K562 (cell line): ENCODE results near the gene LAX1. TPM values are rescaled to one million over a fixed set of nuclear protein-coding genes. Genes with fewer than 3 reads are reported as not detected.
A peak's percentile ranks its signal among the peaks of the same experiment; 100 is the strongest.

Experiments used
- CREM ChIP-seq: IDR thresholded peaks from 2 replicates; pipeline ENCODE4 v1.6.1; 2014; ENCODE audit warnings: antibody characterized with exemption, low read depth
- ESRRA ChIP-seq: fragments of 450-650 bp; IDR thresholded peaks from 2 replicates; pipeline ENCODE4 v1.6.1; 2014; ENCODE audit warnings: low read depth, mild to moderate bottlenecking, moderate library complexity, borderline replicate concordance
- ETV1 ChIP-seq: fragments of 450-650 bp; conservative IDR thresholded peaks from 2 replicates; pipeline ENCODE4 v1.6.1; 2016; ENCODE audit warnings: missing genetic modification characterization, control low read depth, low read depth, missing compliant biosample characterization
- GMEB1 ChIP-seq: fragments of 250-450 bp; sonication (Bioruptor Pico); IDR thresholded peaks from 2 replicates; pipeline ENCODE4 v1.4.0; 2020; ENCODE audit warnings: mild to moderate bottlenecking
- HEY1 ChIP-seq: fragments of 250-450 bp; sonication (Bioruptor Pico); IDR thresholded peaks from 2 replicates; pipeline ENCODE4 v1.5.0; 2020; ENCODE audit warnings: mild to moderate bottlenecking, moderate library complexity, borderline replicate concordance
- HIVEP1 ChIP-seq: fragments of 250-450 bp; sonication (Bioruptor Pico); IDR thresholded peaks from 2 replicates; pipeline ENCODE4 v1.4.0; 2020; ENCODE audit warnings: mild to moderate bottlenecking
- HMBOX1 ChIP-seq: sonication (generic); IDR thresholded peaks from 2 replicates; pipeline ENCODE4 v1.6.1; 2016
- IRF9 ChIP-seq: fragments of 450-650 bp; IDR thresholded peaks from 2 replicates; pipeline ENCODE4 v1.6.1; 2016; ENCODE audit warnings: missing biosample characterization, missing genetic modification characterization
- KLF6 ChIP-seq: fragments of 250-450 bp; sonication (Bioruptor Pico); IDR thresholded peaks from 2 replicates; pipeline ENCODE4 v1.4.0; 2020; ENCODE audit warnings: mild to moderate bottlenecking, moderate library complexity, borderline replicate concordance
- NR4A1 ChIP-seq, 2 experiments: fragments of 250-450 bp in 1 of 2; fragments of 450-650 bp in 1 of 2; sonication (Bioruptor Pico) in 1 of 2; IDR thresholded peaks; 2 replicates each; pipeline versions ENCODE4 v1.4.0 to v1.6.1; 2016 to 2020; ENCODE audit warnings: mild to moderate bottlenecking in 2 of 2, missing compliant biosample characterization in 1 of 2, missing genetic modification characterization in 1 of 2, moderate library complexity in 1 of 2
- ZBTB12 ChIP-seq: fragments of 250-450 bp; sonication (Bioruptor Pico); IDR thresholded peaks from 2 replicates; pipeline ENCODE4 v1.4.0; 2020
- ZNF354B ChIP-seq: fragments of 250-450 bp; sonication (Bioruptor Pico); IDR thresholded peaks from 2 replicates; pipeline ENCODE4 v1.4.0; 2020
- ZNF41 ChIP-seq: fragments of 250-450 bp; sonication (Bioruptor Pico); conservative IDR thresholded peaks from 2 replicates; pipeline ENCODE4 v1.4.0; 2020; ENCODE audit warnings: mild to moderate bottlenecking
- ZNF583 ChIP-seq: fragments of 250-450 bp; sonication (Bioruptor Pico); IDR thresholded peaks from 2 replicates; pipeline ENCODE4 v1.4.0; 2020
- ZNF589 ChIP-seq: fragments of 200-800 bp; sonication (Bioruptor generic); IDR thresholded peaks from 2 replicates; pipeline ENCODE4 v1.6.1; 2016; ENCODE audit warnings: low read depth, missing genetic modification characterization, missing compliant biosample characterization
- polyA plus RNA-seq, 8 experiments: library from polyadenylated mRNA; depleted of rRNA in 4 of 8; stranded (reverse) in 5 of 8; unstranded in 3 of 8; fragments of >200 nt; fragmentation: Nextera tagmentation in 2 of 8; fragmentation: Illumina TruSeq in 1 of 8; extraction: Ambion mirVana in 2 of 8; extraction: Trizol in 1 of 8; gene quantifications; 2 replicates each; pipeline versions ENCODE4 v1.2.1 to v1.2.3, GENCODE V29; 2011 to 2014; ENCODE audit warnings: inconsistent platforms in 1 of 8, missing spikeins in 1 of 8
- total RNA-seq, 7 experiments: library from RNA; depleted of rRNA in 6 of 7; stranded (reverse); fragments of >200 nt in 6 of 7; fragmentation: Illumina TruSeq in 2 of 7; extraction: Trizol in 2 of 7; gene quantifications; 2 replicates each; pipeline versions ENCODE4 v1.2.1 to v1.2.3, GENCODE V29; 2011 to 2021; ENCODE audit warnings: low replicate concordance in 1 of 7

Gene LAX1
- total and polyA plus RNA-seq, 9 of the 15 experiments (the other 6 are each of a cell fraction or from before 2014, with no cell fraction given), result not detected

GRCh38 chr1:203758749-203759148 lies 6.2 kb upstream of the LAX1 start (continued):
- peak; percentile 40; the same call in 1 of the 2 replicates for TF ChIP-seq GMEB1
- TF ChIP-seq ZBTB12 (CRISPR knock-in tag), result peak; percentile 52; the same call in 1 of the 2 replicates
- peak; percentile 75 for TF ChIP-seq ZNF583 (CRISPR knock-in tag)
- TF ChIP-seq ZNF589 (CRISPR knock-in tag), result 0 out of 2 replicates have a peak, but pooled peaks have one; percentile 34
- TF ChIP-seq ETV1 (tag), result 0 out of 2 replicates have a peak, but pooled peaks have one; percentile 28
- peak; percentile 67 for TF ChIP-seq CREM
- peak; percentile 40; the same call in 1 of the 2 replicates for TF ChIP-seq ESRRA
- TF ChIP-seq IRF9, result 0 out of 2 replicates have a peak, but pooled peaks have one; percentile 45
- peak; percentile 90; the same call in 1 of the 2 replicates for TF ChIP-seq HIVEP1 (CRISPR knock-in tag)
- peak; percentile 57; the same call in 1 of the 2 replicates for TF ChIP-seq ZNF354B (CRISPR knock-in tag)
- TF ChIP-seq HEY1 (CRISPR knock-in tag), result peak; percentile 21; the same call in 1 of the 2 replicates
- TF ChIP-seq HMBOX1, result peak; percentile 56; the same call in 1 of the 2 replicates
- peak; percentile 86 for TF ChIP-seq NR4A1 (CRISPR knock-in tag; IDR thresholded peaks at IDR 0.05)
- peak; percentile 74; the same call in 1 of the 2 replicates for TF ChIP-seq NR4A1 (tag; IDR thresholded peaks at IDR 0.05)
- TF ChIP-seq ZNF41 (CRISPR knock-in tag), result peak; percentile 74
- peak; percentile 85 for TF ChIP-seq KLF6 (CRISPR knock-in tag)
